Mesothelial cell of epicardium (in vitro differentiated cells): ENCODE results near the gene EIF3I. TPM values are rescaled to one million over a fixed set of nuclear protein-coding genes. Genes with fewer than 3 reads are reported as not detected.
A peak's percentile ranks its signal among the peaks of the same experiment; 100 is the strongest.

Experiments
- DNase-seq, 2 experiments: peaks; one replicate each; pipeline ENCODE4 v3.0.0; 2021; ENCODE audit warnings: low spot score in 2 of 2; ENCODE audit not compliant: unreplicated experiment in 2 of 2
- H3K27ac Mint-ChIP-seq: 2 replicates; pipeline ENCODE4 v1.8.0; 2021; ENCODE audit warnings: mixed read lengths
- H3K27me3 Mint-ChIP-seq: 2 replicates; pipeline ENCODE4 v1.8.0; 2021; ENCODE audit warnings: low read depth, mixed read lengths
- H3K36me3 Mint-ChIP-seq: 2 replicates; pipeline ENCODE4 v1.8.0; 2021; ENCODE audit warnings: mixed read lengths
- H3K4me1 Mint-ChIP-seq: 2 replicates; pipeline ENCODE4 v1.8.0; 2021; ENCODE audit warnings: mixed read lengths
- H3K4me3 Mint-ChIP-seq: 2 replicates; pipeline ENCODE4 v1.8.0; 2021; ENCODE audit warnings: mild to moderate bottlenecking, moderate library complexity, mixed read lengths
- H3K9me3 Mint-ChIP-seq: 2 replicates; pipeline ENCODE4 v1.8.0; 2021; ENCODE audit warnings: mixed read lengths
- total RNA-seq: library from RNA; stranded (reverse); gene quantifications from 3 replicates; pipeline ENCODE4 v1.2.1, GENCODE V29; 2021
- TF ChIP-seq, protein P1 (sequence below): fragments of 200-600 bp; sonication (generic); IDR thresholded peaks from one replicate; pipeline ENCODE4 v1.5.0; 2021; ENCODE audit warnings: antibody characterized with exemption; ENCODE audit not compliant: unreplicated experiment

Gene EIF3I
- total RNA-seq, 1 donor from 2014 or later: 146 TPM

DNA sequence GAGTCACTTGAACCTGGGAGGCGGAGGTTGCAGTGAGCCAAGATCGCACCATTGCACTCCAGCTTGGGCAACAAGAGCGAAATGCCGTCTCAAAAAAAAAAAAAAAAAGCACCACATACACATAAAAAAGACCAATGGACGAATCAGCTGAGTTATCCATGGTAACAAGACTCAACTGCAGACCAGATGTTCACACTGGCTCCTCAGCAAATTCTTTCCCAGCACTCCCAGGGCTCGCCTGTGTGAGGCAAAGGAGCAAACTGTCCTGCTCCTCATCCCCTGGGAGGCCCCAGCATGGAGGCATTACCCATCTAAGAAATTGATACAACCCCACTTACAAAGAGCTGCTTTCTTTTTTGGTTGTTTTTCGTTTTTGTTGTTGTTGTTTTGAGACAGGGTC lies 3.2 kb upstream of the EIF3I start:
- no peak overlapping the region for H3K27ac Mint-ChIP-seq
- H3K27me3 Mint-ChIP-seq: no peaks in the 10 kb centered on the region
- peaks cover 2% of the 10 kb centered on the region for H3K36me3 Mint-ChIP-seq
- no peak overlapping the region for H3K4me3 Mint-ChIP-seq
- TF ChIP-seq, protein P1, sequence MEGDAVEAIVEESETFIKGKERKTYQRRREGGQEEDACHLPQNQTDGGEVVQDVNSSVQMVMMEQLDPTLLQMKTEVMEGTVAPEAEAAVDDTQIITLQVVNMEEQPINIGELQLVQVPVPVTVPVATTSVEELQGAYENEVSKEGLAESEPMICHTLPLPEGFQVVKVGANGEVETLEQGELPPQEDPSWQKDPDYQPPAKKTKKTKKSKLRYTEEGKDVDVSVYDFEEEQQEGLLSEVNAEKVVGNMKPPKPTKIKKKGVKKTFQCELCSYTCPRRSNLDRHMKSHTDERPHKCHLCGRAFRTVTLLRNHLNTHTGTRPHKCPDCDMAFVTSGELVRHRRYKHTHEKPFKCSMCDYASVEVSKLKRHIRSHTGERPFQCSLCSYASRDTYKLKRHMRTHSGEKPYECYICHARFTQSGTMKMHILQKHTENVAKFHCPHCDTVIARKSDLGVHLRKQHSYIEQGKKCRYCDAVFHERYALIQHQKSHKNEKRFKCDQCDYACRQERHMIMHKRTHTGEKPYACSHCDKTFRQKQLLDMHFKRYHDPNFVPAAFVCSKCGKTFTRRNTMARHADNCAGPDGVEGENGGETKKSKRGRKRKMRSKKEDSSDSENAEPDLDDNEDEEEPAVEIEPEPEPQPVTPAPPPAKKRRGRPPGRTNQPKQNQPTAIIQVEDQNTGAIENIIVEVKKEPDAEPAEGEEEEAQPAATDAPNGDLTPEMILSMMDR: no peak
- no peak for DNase-seq
- H3K4me1 Mint-ChIP-seq: peaks cover 24% of the 10 kb centered on the region
- no peaks in the 10 kb centered on the region for H3K9me3 Mint-ChIP-seq

DNA sequence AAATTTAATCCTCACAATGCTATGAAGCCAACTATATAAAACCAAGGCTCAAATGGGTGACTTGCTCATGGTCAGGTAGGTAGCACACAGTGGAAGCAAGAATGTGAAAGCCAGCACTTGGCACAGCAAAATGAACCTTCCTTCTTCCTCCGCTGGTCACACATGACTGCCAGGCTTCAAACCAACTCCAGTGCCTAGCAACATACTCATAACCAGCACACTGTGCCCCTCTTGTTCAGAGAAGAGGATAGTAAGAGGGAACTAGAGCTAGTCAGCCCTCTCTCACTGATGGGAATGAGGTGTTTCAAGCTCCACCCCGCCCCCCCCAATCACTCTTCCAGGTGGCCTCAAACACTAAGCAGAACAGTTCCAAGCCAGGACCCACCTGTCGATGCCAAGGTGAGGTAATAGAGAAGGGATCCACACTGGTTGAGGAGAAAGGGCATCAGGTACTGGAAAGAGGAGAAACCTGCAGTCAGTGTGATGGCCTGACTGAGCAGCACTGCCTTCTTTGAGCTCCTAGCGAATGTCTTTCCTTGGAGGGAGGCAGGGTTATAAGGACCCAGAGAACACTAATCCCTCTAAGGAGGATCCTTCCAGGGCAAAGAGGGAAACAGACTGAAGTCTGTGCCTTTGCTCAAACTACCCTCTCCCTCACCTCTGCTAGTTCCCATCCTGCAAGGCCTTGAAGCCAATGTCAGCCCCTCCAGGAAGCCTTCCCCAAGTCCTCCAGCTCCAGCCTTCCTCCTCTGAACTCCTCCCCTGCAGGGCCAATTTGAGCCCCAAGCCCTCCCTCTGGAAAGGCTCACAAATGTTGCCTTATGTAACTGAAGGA lies 1.2 kb upstream of the EIF3I start:
- Mint-ChIP-seq H3K27ac (peak overlapping the region; percentile 98), H3K36me3 (peaks cover 11% of the 10 kb centered on the region), H3K4me1 (peaks cover 25% of the 10 kb centered on the region), H3K4me3 (peak overlapping the region; percentile 98), H3K27me3 (no peaks in the 10 kb centered on the region), H3K9me3 (no peaks in the 10 kb centered on the region)
- DNase-seq: no peak
- TF ChIP-seq, protein P1: no peak

DNA sequence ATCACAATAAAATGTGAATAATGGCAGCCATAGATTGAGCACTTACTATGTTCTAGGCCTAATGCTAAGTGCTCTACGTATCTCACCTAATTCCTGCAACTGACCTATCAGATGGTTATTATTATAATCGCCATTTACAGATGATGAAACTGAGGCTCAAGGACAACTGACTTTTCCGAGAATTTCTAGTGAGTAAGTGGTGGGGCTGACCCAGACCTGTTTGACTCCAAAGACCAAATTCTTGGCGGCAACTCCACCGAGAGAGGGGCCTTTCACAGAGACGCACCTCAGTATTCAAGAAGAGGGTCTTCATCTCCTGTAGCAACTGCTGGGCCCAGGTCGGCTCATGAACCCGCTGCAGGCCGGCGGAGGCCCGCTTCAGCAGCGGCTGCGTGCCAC lies 627 bp upstream of the EIF3I start:
- peak overlapping the region; percentile 98 for H3K27ac Mint-ChIP-seq
- H3K9me3 Mint-ChIP-seq: no peaks in the 10 kb centered on the region
- peaks cover 25% of the 10 kb centered on the region for H3K4me1 Mint-ChIP-seq
- H3K27me3 Mint-ChIP-seq: no peaks in the 10 kb centered on the region
- TF ChIP-seq, protein P1: no peak
- H3K4me3 Mint-ChIP-seq: peak overlapping the region; percentile 98
- DNase-seq: no peak
- H3K36me3 Mint-ChIP-seq: peaks cover 15% of the 10 kb centered on the region

DNA sequence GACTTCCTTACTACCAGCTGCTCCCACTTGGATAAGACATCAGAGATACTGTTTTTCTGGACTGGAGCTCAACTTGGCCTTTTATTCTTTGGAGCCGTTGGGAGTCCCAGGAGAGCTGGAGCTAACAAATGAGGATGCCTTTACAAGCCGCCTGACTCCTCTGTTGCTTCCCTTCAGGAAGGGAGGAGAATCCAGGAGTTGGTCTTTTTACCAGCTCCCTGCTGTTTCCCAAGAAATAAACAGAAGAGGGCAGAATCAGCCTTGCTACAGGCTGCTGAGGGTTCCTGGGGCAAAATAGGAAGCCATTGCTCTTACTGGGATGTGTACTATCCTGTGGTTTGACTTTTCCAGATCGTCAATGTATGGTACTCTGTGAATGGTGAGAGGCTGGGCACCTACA lies 1.5 kb downstream of the EIF3I start:
- peaks cover 25% of the 10 kb centered on the region for H3K4me1 Mint-ChIP-seq
- no peak for DNase-seq
- H3K27ac Mint-ChIP-seq: peak overlapping the region; percentile 18
- TF ChIP-seq, protein P1: no peak
- H3K36me3 Mint-ChIP-seq: peaks cover 26% of the 10 kb centered on the region
- peak overlapping the region; percentile 98 for H3K4me3 Mint-ChIP-seq
- no peaks in the 10 kb centered on the region for H3K27me3 Mint-ChIP-seq
- H3K9me3 Mint-ChIP-seq: no peaks in the 10 kb centered on the region

DNA sequence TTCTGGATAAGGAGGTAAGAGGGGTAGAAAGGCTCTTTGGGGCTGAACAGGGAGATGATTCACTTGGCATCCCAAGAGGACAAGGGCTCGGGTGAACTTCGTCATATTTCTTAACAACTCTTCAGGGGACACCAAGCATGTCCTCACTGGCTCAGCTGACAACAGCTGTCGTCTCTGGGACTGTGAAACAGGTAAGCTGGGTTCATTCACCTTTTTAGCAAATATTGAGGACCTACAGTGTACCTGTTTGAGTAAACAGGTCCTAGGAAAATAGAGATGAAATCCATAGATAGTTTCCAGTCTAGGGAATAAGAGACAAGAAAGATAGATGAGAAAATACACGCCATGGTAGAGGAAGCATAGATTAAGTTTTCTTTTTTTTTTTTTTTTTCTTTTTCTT lies 2.1 kb downstream of the EIF3I start:
- H3K36me3 Mint-ChIP-seq: peaks cover 31% of the 10 kb centered on the region

More for the DNA sequence above, 2.1 kb downstream of the EIF3I start:
- no peaks in the 10 kb centered on the region for H3K9me3 Mint-ChIP-seq
- DNase-seq: no peak
- peak overlapping the region; percentile 98 for H3K4me3 Mint-ChIP-seq
- H3K27ac Mint-ChIP-seq: peak overlapping the region; percentile 18
- peaks cover 25% of the 10 kb centered on the region for H3K4me1 Mint-ChIP-seq
- no peaks in the 10 kb centered on the region for H3K27me3 Mint-ChIP-seq
- TF ChIP-seq, protein P1: no peak
